ENCODE results near the gene EYS.
"Not testable (repeated sequence)": the region's sequence is repeated elsewhere in the genome, so short reads cannot be mapped to it uniquely, and the experiment has no call there.

EYS gene

DNA sequence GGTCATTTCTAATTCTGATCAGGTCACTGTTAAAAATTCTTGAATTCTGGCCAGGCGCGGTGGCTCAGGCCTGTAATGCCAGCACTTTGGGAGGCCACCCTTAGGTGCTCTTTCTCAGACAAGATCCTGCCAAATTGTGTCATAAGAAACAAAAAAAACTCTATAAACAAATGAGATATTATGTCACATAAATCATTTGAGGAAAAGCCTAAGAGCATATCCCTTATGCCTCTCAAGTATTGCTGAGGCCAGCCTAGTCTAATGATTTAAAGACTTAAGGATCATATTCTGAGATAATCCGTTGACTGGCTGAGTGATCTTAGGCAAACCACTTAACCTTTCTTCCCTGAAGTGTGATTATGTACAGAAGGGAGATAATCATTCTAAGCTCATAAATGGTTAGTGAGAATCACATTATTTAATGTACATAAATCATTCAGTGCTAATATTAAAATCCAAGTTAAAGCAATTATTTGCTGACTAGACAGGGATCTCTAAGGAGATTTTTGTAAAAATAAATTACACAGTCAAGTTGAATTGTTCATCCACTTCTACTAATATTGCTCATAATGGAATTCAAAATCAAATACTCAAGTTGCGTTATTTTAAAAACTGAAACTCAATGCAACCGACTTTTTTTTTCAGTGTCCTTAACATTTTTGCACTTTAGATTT lies 1706.1 kb downstream of the EYS start:
- DNase-seq, result no peak

GRCh38 chr6:63999613-64000012 lies 1707.4 kb downstream of the EYS start:
- DNase-seq, result no peak

- no peak for DNase-seq
Measured at GRCh38 chr6:63998991-63999390, 1708.0 kb downstream of the EYS start.

- no peak for DNase-seq
Measured at GRCh38 chr6:63997734-63998133, 1709.3 kb downstream of the EYS start.

DNA sequence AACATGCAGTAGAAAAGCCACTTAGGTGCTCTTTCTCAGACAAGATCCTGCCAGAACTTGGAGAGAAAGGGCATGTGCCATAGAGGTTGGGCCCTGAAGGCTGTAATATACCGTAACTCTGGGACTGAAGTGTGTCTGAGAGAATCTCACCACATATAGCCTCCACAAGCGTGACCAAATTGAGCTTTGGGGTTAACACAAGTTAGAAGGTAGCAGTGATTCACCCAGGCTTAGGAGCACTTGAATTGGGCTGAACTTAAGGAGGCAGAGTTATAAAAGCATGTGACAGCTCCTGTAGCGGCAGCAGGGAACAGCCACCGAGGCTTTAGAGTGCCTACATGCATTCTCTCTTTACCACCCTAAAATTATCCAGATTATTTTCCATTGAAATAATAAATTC lies 1709.8 kb downstream of the EYS start:
- no peak for DNase-seq

- DNase-seq, result no peak
Measured at GRCh38 chr6:63985223-63985622, 1721.8 kb downstream of the EYS start.

DNA sequence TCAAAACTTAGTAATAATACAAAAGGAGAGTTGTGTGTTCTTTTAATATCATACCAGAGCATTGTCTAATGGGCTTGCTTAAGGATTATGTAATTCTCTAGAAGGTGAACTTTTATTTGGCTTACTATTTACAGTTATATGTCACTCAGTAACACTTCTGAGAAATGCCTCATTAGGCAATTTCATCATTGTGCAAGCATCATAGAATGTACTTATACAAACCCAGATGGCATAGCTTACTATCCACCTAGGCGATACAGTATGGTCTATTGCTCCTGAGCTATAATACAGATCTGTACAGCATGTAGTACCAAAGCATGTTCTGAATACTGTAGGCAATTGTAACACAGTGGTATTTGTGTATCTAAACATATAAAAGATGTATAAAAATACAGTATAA lies 1731.3 kb downstream of the EYS start:
- no peak for DNase-seq

- DNase-seq, result no peak
Measured at GRCh38 chr6:63968650-63969049, 1738.4 kb downstream of the EYS start.

DNA sequence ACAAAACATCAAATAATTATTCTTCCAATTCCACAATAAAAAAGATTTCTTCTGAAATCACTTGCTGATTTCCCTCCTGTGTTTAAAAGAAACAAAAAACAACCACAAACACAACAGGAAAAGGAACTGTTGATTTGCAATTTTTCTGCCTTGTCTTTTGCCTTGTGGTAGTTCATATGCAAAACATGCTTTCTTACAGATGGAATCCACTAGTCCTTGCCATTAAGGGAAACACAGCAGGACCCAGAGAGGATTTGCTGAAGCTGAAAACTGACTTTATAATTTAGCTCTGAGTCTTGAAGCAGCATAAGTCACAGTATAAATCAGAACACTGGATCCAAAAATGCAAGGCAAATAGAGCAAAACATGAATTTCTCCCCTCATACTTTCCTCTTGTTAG lies 1742.7 kb downstream of the EYS start:
- no peak for DNase-seq

- no peak for DNase-seq
Measured at GRCh38 chr6:63963769-63964315, 1743.2 kb downstream of the EYS start.

GRCh38 chr6:63953336-63954021 lies 1753.5 kb downstream of the EYS start:
- DNase-seq, result not testable (repeated sequence)

DNA sequence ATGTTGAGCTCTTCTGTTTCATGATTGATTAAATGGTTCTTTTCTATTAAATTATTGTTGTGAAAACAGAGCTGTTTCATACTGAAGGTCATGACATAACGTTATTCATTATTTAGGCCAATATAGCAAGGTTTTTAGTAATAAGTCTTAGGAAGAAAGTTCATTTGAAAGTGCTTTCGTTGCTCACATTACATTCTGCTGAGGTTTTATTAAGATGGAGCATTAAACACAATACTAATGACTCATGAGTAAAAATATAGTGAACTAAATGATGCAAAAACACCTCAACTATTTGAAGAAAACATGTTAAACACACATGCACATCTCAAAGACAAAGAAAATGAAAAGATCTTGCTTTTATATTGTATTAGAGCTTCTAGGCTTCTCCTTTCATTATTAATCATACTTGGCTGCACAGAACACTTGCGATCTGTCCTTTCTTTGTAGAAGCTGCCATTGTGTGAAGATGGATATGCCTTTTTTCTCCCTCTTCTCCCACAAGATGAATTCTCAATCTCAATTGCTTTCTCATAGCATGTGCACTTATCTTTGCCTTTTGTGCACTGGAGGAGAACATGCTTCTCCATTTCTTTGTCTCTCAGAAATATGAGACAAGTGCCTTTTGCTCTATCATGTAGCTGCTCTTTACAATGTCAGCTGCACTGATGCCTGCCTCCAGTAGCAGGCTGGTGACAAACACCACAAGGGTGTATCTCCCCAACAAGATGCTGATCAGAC lies 1759.1 kb downstream of the EYS start:
- DNase-seq, result no peak

GRCh38 chr6:63945987-63946386 lies 1761.0 kb downstream of the EYS start:
- DNase-seq, result no peak

DNA sequence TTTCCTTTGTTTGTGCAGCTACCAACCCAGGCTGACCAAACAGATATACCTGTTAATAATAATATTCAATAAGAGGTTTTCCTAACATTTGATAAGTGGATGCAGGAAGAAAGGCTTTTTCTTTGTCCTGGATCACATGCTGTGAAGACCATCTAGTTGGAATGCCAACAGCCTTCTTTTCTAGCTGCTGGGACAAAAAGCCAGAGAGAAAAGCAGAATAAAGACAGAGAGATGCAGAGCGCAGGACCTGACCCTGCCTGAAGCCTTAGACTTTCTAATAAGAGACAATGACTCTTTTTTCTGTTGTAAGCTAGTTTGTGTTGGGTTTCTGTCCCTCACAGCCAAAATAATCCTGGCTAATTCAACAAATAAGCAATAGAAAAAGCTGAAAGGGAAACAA lies 1763.2 kb downstream of the EYS start:
- DNase-seq, result no peak

- no peak for DNase-seq
Measured at GRCh38 chr6:63941747-63942470, 1765.1 kb downstream of the EYS start.

- no peak for DNase-seq
Measured at GRCh38 chr6:63940056-63940455, 1767.0 kb downstream of the EYS start.

DNA sequence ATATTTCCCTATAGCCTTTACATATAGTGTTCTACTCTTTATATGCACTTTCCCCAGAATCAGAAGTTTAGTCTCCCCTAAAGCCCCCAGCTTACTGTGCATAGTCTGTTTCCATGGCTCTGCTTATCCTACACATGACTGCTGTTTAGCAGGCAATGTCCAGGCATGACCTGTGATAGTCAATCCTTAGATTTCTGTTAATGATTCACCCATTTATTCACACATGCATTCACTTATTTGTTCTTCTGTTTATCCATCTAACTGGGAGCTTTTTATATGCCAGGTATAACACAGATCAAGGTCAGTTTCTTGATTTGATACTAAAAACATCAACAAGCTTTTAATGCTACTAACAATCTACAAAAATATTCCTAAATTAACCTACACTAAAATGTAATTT lies 1770.6 kb downstream of the EYS start:
- no peak for DNase-seq

GRCh38 chr6:63935732-63936131 lies 1771.3 kb downstream of the EYS start:
- no peak for DNase-seq

DNA sequence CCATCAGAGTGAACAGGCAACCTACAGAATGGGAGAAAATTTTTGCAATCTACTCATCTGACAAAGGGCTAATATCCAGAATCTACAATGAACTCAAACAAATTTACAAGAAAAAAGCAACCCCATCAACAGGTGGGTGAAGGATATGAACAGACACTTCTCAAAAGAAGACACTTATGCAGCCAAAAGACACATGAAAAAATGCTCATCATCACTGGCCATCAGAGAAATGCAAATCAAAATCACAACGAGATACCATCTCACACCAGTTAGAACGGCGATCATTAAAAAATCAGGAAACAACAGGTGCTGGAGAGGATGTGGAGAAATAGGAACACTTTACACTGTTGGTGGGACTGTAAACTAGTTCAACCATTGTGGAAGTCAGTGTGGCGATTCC lies 1773.1 kb downstream of the EYS start:
- not testable (repeated sequence) for DNase-seq

DNA sequence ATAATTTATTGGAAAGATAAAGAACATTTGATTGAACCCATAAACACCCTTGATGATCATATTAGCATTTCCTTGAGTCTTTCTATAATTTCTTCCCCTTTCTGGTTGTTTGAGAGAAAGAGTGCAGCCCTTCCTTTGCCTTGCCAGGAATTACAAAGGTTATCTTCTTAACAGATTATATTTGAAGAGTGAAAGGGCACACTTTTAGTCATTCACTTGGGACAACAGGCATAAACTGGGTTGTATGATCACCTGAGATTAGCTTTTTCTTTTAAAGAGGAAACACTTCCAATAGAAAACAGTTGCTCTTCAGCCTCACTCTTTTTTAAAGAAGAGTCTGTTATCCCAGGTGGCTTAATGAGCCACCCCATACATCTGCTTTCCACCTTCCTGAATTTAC lies 1776.2 kb downstream of the EYS start:
- DNase-seq, result no peak

GRCh38 chr6:63929111-63929510 lies 1777.9 kb downstream of the EYS start:
- DNase-seq, result no peak

DNA sequence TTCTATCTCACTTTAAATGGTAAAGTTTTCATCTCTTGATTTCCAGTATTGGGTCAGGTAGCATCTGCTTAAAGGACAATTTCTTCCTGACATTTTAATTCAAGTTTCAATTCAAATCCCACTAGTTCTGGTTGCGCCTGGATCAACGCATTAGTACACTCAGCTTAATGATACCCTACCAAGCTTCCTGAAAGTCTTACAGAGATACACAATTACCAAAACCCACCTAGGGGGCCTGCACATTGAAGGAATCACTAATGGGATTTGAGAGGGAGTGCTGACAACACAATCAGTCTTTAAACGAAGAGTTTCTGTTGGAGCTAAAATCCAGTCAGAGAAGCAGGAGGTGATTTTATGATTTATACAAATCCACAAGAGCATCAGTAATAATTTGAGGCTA lies 1778.4 kb downstream of the EYS start:
- DNase-seq, result no peak
